ENCODE data around the gene CHRNG.

Gene CHRNG

GRCh38 chr2:232501331-232501771 lies 38.1 kb upstream of the CHRNG start:
- Histone ChIP-seq H3K27me3 (no peaks in the 10 kb centered on the region), H3K9me3 (no peaks in the 10 kb centered on the region), H3K4me1 (peaks cover 18% of the 10 kb centered on the region), H3K36me3 (no peaks in the 10 kb centered on the region), H3K4me3 (ENCODE audit: low read depth, low read length) (no peak overlapping the region)
- DNase-seq = no peak
- no peak for TF ChIP-seq CTCF (IDR thresholded peaks at IDR 0.05; ENCODE audit: low read depth, low read length)

GRCh38 chr2:232501794-232502390 lies 37.6 kb upstream of the CHRNG start:
- H3K27me3 ChIP-seq = no peaks in the 10 kb centered on the region
- DNase-seq = no peak
- no peaks in the 10 kb centered on the region for H3K36me3 ChIP-seq
- H3K9me3 ChIP-seq = no peaks in the 10 kb centered on the region
- H3K4me1 ChIP-seq = peaks cover 23% of the 10 kb centered on the region
- TF ChIP-seq CTCF (IDR thresholded peaks at IDR 0.05; ENCODE audit: low read depth, low read length) = no peak
- H3K4me3 ChIP-seq (ENCODE audit: low read depth, low read length) = no peak overlapping the region

GRCh38 chr2:232502511-232502910 lies 37.0 kb upstream of the CHRNG start:
- H3K36me3 ChIP-seq = no peaks in the 10 kb centered on the region
- no peaks in the 10 kb centered on the region for H3K9me3 ChIP-seq
- DNase-seq = no peak
- peaks cover 25% of the 10 kb centered on the region for H3K4me1 ChIP-seq
- H3K4me3 ChIP-seq (ENCODE audit: low read depth, low read length) = no peak overlapping the region
- no peak for TF ChIP-seq CTCF (IDR thresholded peaks at IDR 0.05; ENCODE audit: low read depth, low read length)
- H3K27me3 ChIP-seq = no peaks in the 10 kb centered on the region

- peaks cover 25% of the 10 kb centered on the region for H3K4me1 ChIP-seq
- peak overlapping the region; percentile 51 for H3K4me3 ChIP-seq (ENCODE audit: low read depth, low read length)
- H3K36me3 ChIP-seq = no peaks in the 10 kb centered on the region
- no peak for TF ChIP-seq CTCF (IDR thresholded peaks at IDR 0.05; ENCODE audit: low read depth, low read length)
- no peaks in the 10 kb centered on the region for H3K27me3 ChIP-seq
- peak; percentile 72 for DNase-seq
- H3K9me3 ChIP-seq = no peaks in the 10 kb centered on the region
Measured at GRCh38 chr2:232502911-232503808, 36.3 kb upstream of the CHRNG start.

- Histone ChIP-seq H3K27me3 (no peaks in the 10 kb centered on the region), H3K9me3 (no peaks in the 10 kb centered on the region), H3K36me3 (no peaks in the 10 kb centered on the region), H3K4me3 (ENCODE audit: low read depth, low read length) (peak overlapping the region; percentile 51), H3K4me1 (peaks cover 25% of the 10 kb centered on the region)
- DNase-seq = no peak
- no peak for TF ChIP-seq CTCF (IDR thresholded peaks at IDR 0.05; ENCODE audit: low read depth, low read length)
Measured at GRCh38 chr2:232503809-232504323, 35.6 kb upstream of the CHRNG start.

- no peaks in the 10 kb centered on the region for H3K9me3 ChIP-seq
- no peak for DNase-seq
- H3K4me1 ChIP-seq = peaks cover 25% of the 10 kb centered on the region
- no peak overlapping the region for H3K4me3 ChIP-seq (ENCODE audit: low read depth, low read length)
- no peak for TF ChIP-seq CTCF (IDR thresholded peaks at IDR 0.05; ENCODE audit: low read depth, low read length)
- H3K36me3 ChIP-seq = no peaks in the 10 kb centered on the region
- H3K27me3 ChIP-seq = no peaks in the 10 kb centered on the region
Measured at GRCh38 chr2:232504438-232504837, 35.1 kb upstream of the CHRNG start.

Data from BE2C (cell line).